Erythroblast (primary cell): ENCODE results near the gene CD81.

ENCODE experiments used
- GATA1 ChIP-seq: IDR thresholded peaks from 2 replicates; pipeline ENCODE4 v1.6.1; 2011; ENCODE audit warnings: low read depth, mild to moderate bottlenecking, control low read depth, low read length, moderate library complexity
- POLR2A ChIP-seq: IDR thresholded peaks from 2 replicates; pipeline ENCODE4 v1.6.1; 2011; ENCODE audit warnings: mild to moderate bottlenecking, low read length

- no peak for TF ChIP-seq POLR2A
- TF ChIP-seq GATA1, result no peak
Measured at GRCh38 chr11:2374456-2375201, 2.5 kb upstream of the CD81 start.
